Esophagus muscularis mucosa (tissue), 4 donors: Measurements from ENCODE around the gene LRCOL1. TPM values are rescaled to one million over a fixed set of nuclear protein-coding genes. Genes with fewer than 3 reads are reported as not detected.

Experiments
- DNase-seq: peaks from one replicate; pipeline ENCODE4 v3.0.0-alpha.2; 2017; ENCODE audit errors: extremely low spot score
- H3K27ac ChIP-seq, 4 donors: fragments of 200-600 bp; sonication (generic); replicated peaks in 1 of 4; 1 replicate in 3 of 4; 2 replicates in 1 of 4; pipeline ENCODE4 v1.5.1; 2016 to 2019; ENCODE audit warnings: mild to moderate bottlenecking in 1 of 4
- H3K27me3 ChIP-seq, 4 donors: fragments of 200-600 bp; sonication (generic); one replicate each; pipeline versions ENCODE4 v1.5.1 to v1.6.0; 2016 to 2019
- H3K36me3 ChIP-seq, 4 donors: fragments of 200-600 bp; sonication (generic); one replicate each; pipeline ENCODE4 v1.5.1; 2016 to 2019
- H3K4me1 ChIP-seq, 4 donors: fragments of 200-600 bp; sonication (generic); one replicate each; pipeline ENCODE4 v1.5.1; 2016 to 2019
- H3K4me3 ChIP-seq, 4 donors: fragments of 200-600 bp; sonication (generic); 1 replicate in 2 of 4; 2 replicates in 2 of 4; pipeline ENCODE4 v1.5.1; 2016 to 2019; ENCODE audit warnings: mild to moderate bottlenecking in 4 of 4, moderate library complexity in 1 of 4
- H3K9me3 ChIP-seq, 4 donors: fragments of 200-600 bp; sonication (generic); 1 replicate in 3 of 4; 2 replicates in 1 of 4; pipeline ENCODE4 v1.5.1; 2016 to 2019
- EP300 ChIP-seq: sonication (generic); formaldehyde crosslinking; IDR thresholded peaks from one replicate; pipeline ENCODE4 v1.6.1; 2017; ENCODE audit warnings: antibody characterized with exemption
- POLR2A ChIP-seq: fragments of 450-650 bp; IDR thresholded peaks from one replicate; pipeline ENCODE4 v1.6.1; 2017; ENCODE audit warnings: antibody characterized with exemption, moderate library complexity, mild to moderate bottlenecking, low read depth
- POLR2AphosphoS5 ChIP-seq, 2 donors: sonication (generic); formaldehyde crosslinking; IDR thresholded peaks; one replicate each; pipeline ENCODE4 v1.6.1; 2017; ENCODE audit warnings: antibody characterized with exemption in 2 of 2
- WGBS: methylation state at CpG from one replicate; pipeline ENCODE4 v1.1.5; 2018; 5-methylcytosine and 5-hydroxymethylcytosine counted together
- intact Hi-C: fragments of 100-400 bp; cut with DNase I; formaldehyde crosslinking; loops from one replicate; pipeline ENCODE4 v1.15.1; 2023
- total RNA-seq, 4 donors: library from RNA; depleted of rRNA; stranded (reverse); fragments of >200 nt; gene quantifications; one replicate each; pipeline versions ENCODE4 v1.1.0 to v1.2.1, GENCODE V29; 2016
- TF ChIP-seq, protein P1 (sequence below), 3 experiments: fragments of 200-600 bp in 2 of 3; fragments of 450-650 bp in 1 of 3; sonication (generic) in 2 of 3; IDR thresholded peaks; one replicate each; pipeline ENCODE4 v1.5.1; 2017 to 2019; ENCODE audit warnings: antibody characterized with exemption in 3 of 3, mild to moderate bottlenecking in 2 of 3, moderate library complexity in 1 of 3

LRCOL1 gene
- total RNA-seq, 4 donors from 2014 or later = not detected

DNA sequence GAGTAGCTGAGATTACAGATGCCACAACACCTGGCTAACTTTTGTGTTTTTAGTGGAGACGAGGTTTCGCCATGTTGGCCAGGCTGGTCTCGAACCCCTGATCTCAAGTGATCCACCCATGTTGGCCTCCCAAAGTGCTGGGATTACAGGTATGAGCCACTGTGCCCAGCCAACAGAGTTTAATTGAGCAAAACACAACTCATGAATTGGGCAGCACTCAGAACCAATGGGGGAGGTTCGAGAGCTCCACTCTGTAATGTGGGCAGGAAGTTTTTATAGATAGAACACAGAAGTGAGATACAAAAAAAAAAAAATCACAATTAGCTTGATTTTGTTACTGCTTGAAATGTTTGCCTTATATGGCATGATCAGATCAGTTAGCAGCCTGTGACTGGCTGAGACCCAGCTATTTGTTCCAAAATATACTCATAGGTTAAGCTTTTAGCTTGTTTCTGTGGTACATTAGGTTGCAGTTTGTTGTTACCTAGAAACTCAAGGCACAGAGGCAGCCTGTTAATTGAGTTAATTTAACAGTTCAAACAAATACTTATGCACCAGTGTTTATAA is 6.8 kb upstream of the LRCOL1 start:
- no peak for TF ChIP-seq EP300
- no peak for TF ChIP-seq POLR2A
- TF ChIP-seq POLR2AphosphoS5 (IDR thresholded peaks at IDR 0.05) = no peak
- TF ChIP-seq, protein P1, sequence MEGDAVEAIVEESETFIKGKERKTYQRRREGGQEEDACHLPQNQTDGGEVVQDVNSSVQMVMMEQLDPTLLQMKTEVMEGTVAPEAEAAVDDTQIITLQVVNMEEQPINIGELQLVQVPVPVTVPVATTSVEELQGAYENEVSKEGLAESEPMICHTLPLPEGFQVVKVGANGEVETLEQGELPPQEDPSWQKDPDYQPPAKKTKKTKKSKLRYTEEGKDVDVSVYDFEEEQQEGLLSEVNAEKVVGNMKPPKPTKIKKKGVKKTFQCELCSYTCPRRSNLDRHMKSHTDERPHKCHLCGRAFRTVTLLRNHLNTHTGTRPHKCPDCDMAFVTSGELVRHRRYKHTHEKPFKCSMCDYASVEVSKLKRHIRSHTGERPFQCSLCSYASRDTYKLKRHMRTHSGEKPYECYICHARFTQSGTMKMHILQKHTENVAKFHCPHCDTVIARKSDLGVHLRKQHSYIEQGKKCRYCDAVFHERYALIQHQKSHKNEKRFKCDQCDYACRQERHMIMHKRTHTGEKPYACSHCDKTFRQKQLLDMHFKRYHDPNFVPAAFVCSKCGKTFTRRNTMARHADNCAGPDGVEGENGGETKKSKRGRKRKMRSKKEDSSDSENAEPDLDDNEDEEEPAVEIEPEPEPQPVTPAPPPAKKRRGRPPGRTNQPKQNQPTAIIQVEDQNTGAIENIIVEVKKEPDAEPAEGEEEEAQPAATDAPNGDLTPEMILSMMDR (IDR thresholded peaks at IDR 0.05) = no peak
- peaks cover 3 to 35% (median 30%) of the 10 kb centered on the region in 4 donors for H3K4me1 ChIP-seq
- WGBS = 89% methylated on average over 4 of the region's 4 CpGs
- intact Hi-C loops = loop anchor here (10.0 kb wide), 1 partner anchor 462 kb away; no protein-coding TSS in a partner anchor
- no peak overlapping the region for H3K4me3 ChIP-seq
- H3K27me3 ChIP-seq = peaks cover 0 to 64% (median 42%) of the 10 kb centered on the region in 4 donors
- H3K36me3 ChIP-seq = no peaks in the 10 kb centered on the region
- H3K9me3 ChIP-seq = peaks cover 0 to 14% (median 11%) of the 10 kb centered on the region in 4 donors
- no peak overlapping the region for H3K27ac ChIP-seq
- no peak for DNase-seq

DNA sequence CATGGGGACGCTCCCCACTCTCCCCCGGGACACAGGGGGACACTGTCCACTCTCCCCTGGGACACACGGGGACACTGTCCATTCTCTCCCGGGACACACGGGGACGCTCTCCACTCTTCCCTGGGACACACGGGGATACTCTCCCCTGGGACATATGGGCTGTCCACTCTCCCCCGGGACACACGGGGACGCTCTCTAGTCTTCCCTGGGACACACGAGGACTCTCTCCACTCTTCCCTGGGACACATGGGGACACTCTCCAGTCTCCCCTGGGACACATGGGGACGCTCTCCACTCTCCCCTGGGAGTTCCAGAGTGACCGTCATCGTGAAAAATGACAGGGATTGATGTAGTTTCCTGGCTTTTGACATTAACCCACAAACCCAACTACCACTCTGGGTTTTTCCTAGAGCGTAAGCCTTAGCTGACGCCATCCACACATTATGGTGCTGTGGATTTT is 5.2 kb upstream of the LRCOL1 start:
- Histone ChIP-seq H3K9me3 (peaks cover 0 to 25% (median 15%) of the 10 kb centered on the region in 4 donors), H3K36me3 (no peaks in the 10 kb centered on the region), H3K4me1 (peaks cover 4 to 33% (median 27%) of the 10 kb centered on the region in 4 donors), H3K4me3 (no peak overlapping the region), H3K27ac (no peak overlapping the region), H3K27me3 (peaks cover 0 to 66% (median 42%) of the 10 kb centered on the region in 4 donors)
- no peak for TF ChIP-seq POLR2A
- TF ChIP-seq EP300 = no peak
- TF ChIP-seq, protein P1 (IDR thresholded peaks at IDR 0.05) = no peak
- TF ChIP-seq POLR2AphosphoS5 (IDR thresholded peaks at IDR 0.05) = no peak
- WGBS = 71% methylated on average over 16 of the region's 16 CpGs
- no peak for DNase-seq
- intact Hi-C loops = loop anchor here (2.0 to 10.0 kb wide), 2 partner anchors 201 to 461 kb away; no protein-coding TSS in a partner anchor

DNA sequence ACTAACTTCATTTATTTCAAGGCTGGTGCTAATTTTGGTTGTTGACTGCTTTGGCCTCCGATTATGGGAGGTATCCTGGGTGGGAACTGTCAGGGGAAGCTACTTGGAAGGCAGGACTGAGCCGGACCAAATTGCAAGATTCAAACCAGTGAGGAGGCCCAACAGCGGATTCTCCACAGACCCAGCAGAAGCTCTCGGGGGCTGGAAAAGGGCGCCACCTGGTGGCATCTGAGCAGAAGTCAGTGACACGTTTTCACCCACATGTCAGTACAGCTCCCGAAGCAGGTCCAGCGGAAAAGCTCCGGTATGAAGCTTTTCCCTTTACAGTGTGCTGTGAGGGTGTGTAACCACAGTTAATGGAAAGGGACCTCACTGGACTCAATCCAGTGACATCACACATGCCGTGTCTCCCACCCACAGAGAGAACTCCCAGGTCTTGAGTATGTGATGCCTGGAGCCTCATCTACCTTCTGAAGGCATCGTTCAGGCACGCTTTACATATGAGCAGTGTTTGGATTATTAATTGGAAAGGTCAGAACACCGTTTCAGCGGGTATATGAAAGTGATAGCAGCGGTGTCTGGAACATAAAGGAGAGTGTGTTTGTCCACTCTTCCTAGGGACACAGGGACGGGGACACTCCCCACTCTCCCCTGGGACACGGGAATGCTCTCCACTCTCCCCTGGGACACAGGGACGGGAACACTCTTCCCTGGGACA is 4.6 kb upstream of the LRCOL1 start:
- Histone ChIP-seq H3K9me3 (peaks cover 0 to 25% (median 15%) of the 10 kb centered on the region in 4 donors), H3K36me3 (no peaks in the 10 kb centered on the region), H3K4me3 (no peak overlapping the region), H3K4me1 (peaks cover 5 to 37% (median 33%) of the 10 kb centered on the region in 4 donors), H3K27ac (no peak overlapping the region), H3K27me3 (peaks cover 0 to 66% (median 38%) of the 10 kb centered on the region in 4 donors)
- intact Hi-C loops = loop anchor here (2.0 to 10.0 kb wide), 2 partner anchors 200 to 460 kb away; no protein-coding TSS in a partner anchor
- TF ChIP-seq POLR2AphosphoS5 (IDR thresholded peaks at IDR 0.05) (peak in 1 of 2 donors; percentile 67), EP300 (no peak), POLR2A (no peak)
- TF ChIP-seq, protein P1 (IDR thresholded peaks at IDR 0.05) = peak; percentile 86 to 92 (median 92)
- 28% methylated on average over 13 of the region's 18 CpGs for WGBS
- DNase-seq = peak; percentile 95

DNA sequence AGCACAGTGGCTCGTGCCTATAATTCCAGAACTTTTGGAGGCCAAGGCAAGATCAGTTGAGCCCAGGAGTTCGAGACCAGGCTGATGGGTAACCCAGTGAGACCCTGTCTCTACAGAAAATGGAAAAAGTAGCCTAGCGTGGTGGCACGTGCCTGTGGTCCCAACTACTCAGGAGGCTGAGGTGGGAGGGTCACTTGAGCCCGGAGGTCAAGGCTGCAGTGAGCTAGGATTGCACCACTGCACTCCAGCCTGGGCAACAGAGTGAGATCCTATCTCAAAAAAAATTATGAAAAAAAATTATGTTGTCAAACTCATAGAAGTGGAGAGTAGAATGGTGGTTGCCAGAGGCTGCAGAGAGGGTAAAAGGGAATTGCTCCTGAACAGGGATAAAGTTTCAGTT is 3.6 kb upstream of the LRCOL1 start:
- 85% methylated on average over 5 of the region's 5 CpGs for WGBS
- no peak for TF ChIP-seq POLR2AphosphoS5 (IDR thresholded peaks at IDR 0.05)
- TF ChIP-seq POLR2A = no peak
- TF ChIP-seq, protein P1 (IDR thresholded peaks at IDR 0.05) = no peak
- no peak for TF ChIP-seq EP300
- intact Hi-C loops = loop anchor here (2.0 to 10.0 kb wide), 2 partner anchors 199 to 459 kb away; no protein-coding TSS in a partner anchor
- Histone ChIP-seq H3K9me3 (peaks cover 0 to 25% (median 15%) of the 10 kb centered on the region in 4 donors), H3K4me1 (peaks cover 5 to 32% (median 28%) of the 10 kb centered on the region in 4 donors), H3K36me3 (no peaks in the 10 kb centered on the region), H3K27ac (no peak overlapping the region), H3K4me3 (no peak overlapping the region), H3K27me3 (peaks cover 0 to 66% (median 29%) of the 10 kb centered on the region in 4 donors)
- no peak for DNase-seq
